Activated T-cell treated with anti-CD3 and anti-CD28 coated beads, Interleukin-2, amount 50 U/mL, for 24 hours (primary cell): ENCODE data around the gene BTBD19.
A peak's percentile ranks its signal among the peaks of the same experiment; 100 is the strongest.

Experiments
- DNase-seq: peaks from one replicate; pipeline ENCODE4 v3.0.0-alpha.2; 2020
- H3K27ac Mint-ChIP-seq: 2 replicates; pipeline ENCODE4 v1.8.0; 2020; ENCODE audit warnings: mild to moderate bottlenecking, mixed read lengths
- H3K27me3 Mint-ChIP-seq: 2 replicates; pipeline ENCODE4 v1.8.0; 2020; ENCODE audit warnings: mixed read lengths
- H3K36me3 Mint-ChIP-seq: 2 replicates; pipeline ENCODE4 v1.8.0; 2020; ENCODE audit warnings: low read depth, mixed read lengths
- H3K4me1 Mint-ChIP-seq: 2 replicates; pipeline ENCODE4 v1.8.0; 2020; ENCODE audit warnings: low read depth, mixed read lengths
- H3K4me3 Mint-ChIP-seq: 2 replicates; pipeline ENCODE4 v1.8.0; 2020; ENCODE audit warnings: mild to moderate bottlenecking, moderate library complexity, mixed read lengths
- H3K9me3 Mint-ChIP-seq: 2 replicates; pipeline ENCODE4 v1.8.0; 2020; ENCODE audit warnings: mixed read lengths

Gene BTBD19

GRCh38 chr1:44842486-44842861, 34.2 kb downstream of the BTBD19 start:
- H3K9me3 Mint-ChIP-seq, result no peaks in the 10 kb centered on the region
- peak overlapping the region; percentile 42 for H3K4me3 Mint-ChIP-seq
- peaks cover 11% of the 10 kb centered on the region for H3K36me3 Mint-ChIP-seq
- peak overlapping the region; percentile 29 for H3K27ac Mint-ChIP-seq
- peaks cover 26% of the 10 kb centered on the region for H3K27me3 Mint-ChIP-seq
- peaks cover 9% of the 10 kb centered on the region for H3K4me1 Mint-ChIP-seq
- no peak for DNase-seq

DNA sequence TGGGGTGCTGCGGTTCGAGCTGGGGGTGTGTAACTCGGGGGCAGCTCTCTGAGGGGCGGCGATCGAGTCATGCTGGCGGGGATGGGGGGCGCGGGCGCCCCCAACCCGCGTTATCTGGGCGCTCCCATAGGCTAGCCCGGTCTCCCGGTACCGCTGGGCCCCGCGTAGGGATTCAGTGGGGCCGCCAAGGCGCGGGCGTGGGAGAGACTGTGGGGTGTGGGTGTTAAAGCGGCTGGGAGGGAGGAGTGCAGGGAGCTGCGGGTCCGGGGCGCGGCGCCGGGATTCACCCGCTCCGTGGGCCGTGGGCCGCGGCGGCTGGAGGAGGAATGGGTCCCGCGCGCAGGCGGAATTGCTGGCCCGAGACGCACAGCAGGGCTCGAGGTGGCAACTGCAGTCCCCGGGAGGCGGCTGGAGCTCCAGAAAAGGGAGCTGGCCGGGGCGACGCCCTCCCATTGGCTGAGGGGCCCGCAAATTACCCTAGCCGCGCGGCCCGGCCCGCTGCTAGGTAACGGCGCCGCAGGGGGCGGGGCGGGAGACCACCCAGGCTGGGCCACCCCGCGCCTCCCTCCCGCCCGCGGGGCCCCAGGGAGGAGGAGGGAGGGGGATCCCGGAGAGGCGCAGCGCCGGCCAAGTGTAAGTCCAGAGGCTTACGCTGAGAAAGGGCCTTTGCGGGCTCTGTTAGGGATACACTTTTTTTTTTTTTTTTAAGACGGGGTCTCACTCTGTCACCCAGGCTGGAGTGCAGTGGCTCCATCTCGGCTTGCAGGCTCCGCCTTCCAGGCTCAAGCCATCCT, 34.7 kb downstream of the BTBD19 start, which contains the start of gene PTCH2:
Gene PTCH2 (minus strand): TSS at position 392 of the 794 bp plus-strand sequence. CDS start 321 bp downstream, at position 71.
- peak; percentile 53 for DNase-seq
- peak within 1 kb of the TSS; percentile 42 for H3K4me3 Mint-ChIP-seq
- H3K27ac Mint-ChIP-seq, result peak within 1 kb of the TSS; percentile 29
- no peaks in the 10 kb centered on the region for H3K9me3 Mint-ChIP-seq
- H3K4me1 Mint-ChIP-seq, result peaks cover 9% of the 10 kb centered on the region
- peaks cover 26% of the 10 kb centered on the region for H3K27me3 Mint-ChIP-seq
- peaks cover 14% of the 10 kb centered on the region for H3K36me3 Mint-ChIP-seq

- Mint-ChIP-seq H3K36me3 (peaks cover 47% of the 10 kb centered on the region), H3K27ac (no peak overlapping the region), H3K27me3 (peaks cover 10% of the 10 kb centered on the region), H3K9me3 (no peaks in the 10 kb centered on the region), H3K4me3 (no peak overlapping the region), H3K4me1 (peaks cover 25% of the 10 kb centered on the region)
- no peak for DNase-seq
These were observed 38.7 kb downstream of the BTBD19 start for GRCh38 chr1:44846985-44847384.

DNA sequence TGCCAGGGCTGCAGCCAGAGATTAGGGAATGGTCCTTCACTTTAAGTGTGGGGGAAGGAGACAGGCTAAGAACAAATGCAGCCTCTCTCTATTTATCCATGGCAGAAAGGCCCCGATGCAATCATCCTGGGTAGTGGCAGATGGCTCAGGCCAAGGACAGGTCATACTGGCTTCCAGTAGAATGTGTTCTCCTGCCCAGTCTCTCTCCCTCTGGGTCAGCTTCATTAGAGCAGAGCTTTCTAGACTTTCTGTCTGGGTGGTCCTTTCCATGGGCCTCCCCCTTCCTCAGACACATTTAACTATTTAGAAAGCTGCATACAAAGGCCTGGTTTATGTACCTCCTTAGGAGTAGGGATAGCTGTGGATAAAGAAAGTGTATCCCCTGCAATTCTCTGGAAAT, 39.5 kb downstream of the BTBD19 start:
- peaks cover 54% of the 10 kb centered on the region for H3K36me3 Mint-ChIP-seq
- H3K27me3 Mint-ChIP-seq, result peaks cover 5% of the 10 kb centered on the region
- no peak overlapping the region for H3K4me3 Mint-ChIP-seq
- no peaks in the 10 kb centered on the region for H3K9me3 Mint-ChIP-seq
- no peak overlapping the region for H3K27ac Mint-ChIP-seq
- no peak for DNase-seq
- peaks cover 20% of the 10 kb centered on the region for H3K4me1 Mint-ChIP-seq

DNA sequence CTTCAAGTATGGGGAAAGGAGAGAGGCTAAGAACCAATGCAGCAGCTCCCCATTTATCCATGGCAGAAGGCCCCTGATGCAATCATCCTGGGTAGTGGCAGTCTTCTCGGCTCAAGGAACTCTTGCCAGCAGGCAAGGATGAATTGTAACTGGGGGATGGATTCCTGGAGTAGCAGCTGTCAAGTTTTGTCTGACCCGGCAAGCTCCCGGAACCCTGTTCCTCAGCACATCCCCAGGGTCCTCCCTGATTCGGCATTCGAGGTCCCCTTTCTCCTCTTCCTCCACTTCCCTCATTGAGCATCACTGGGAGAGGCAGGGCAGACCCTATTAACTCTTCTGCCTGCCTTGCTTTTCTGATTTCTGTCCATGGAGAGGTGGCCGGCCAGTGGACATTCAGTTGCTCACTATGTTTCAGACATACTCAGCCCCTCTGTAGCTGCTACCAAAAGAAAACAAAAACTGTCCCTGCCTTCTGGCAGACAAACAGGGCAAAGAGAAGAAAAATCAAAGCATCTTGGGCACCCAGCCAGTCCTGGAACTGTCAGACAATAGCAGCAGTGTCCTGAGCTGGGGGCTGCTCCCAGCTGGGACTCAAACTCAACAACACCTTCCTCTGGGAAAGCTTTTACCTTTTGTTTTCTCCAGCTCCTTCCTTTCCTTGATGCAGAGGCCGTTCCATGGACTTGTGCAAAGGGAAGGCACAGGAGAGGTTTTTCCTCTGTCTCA, 40.3 kb downstream of the BTBD19 start:
- peaks cover 5% of the 10 kb centered on the region for H3K27me3 Mint-ChIP-seq
- H3K36me3 Mint-ChIP-seq, result peaks cover 60% of the 10 kb centered on the region
- H3K9me3 Mint-ChIP-seq, result no peaks in the 10 kb centered on the region
- DNase-seq, result no peak
- H3K27ac Mint-ChIP-seq, result no peak overlapping the region
- H3K4me3 Mint-ChIP-seq, result no peak overlapping the region
- peaks cover 20% of the 10 kb centered on the region for H3K4me1 Mint-ChIP-seq

- Mint-ChIP-seq H3K27me3 (no peaks in the 10 kb centered on the region), H3K4me3 (no peak overlapping the region), H3K36me3 (peaks cover 68% of the 10 kb centered on the region), H3K27ac (peak overlapping the region; percentile 56), H3K4me1 (peaks cover 18% of the 10 kb centered on the region), H3K9me3 (no peaks in the 10 kb centered on the region)
- DNase-seq, result no peak
These were observed 41.3 kb downstream of the BTBD19 start for GRCh38 chr1:44849575-44850132.

- Mint-ChIP-seq H3K4me1 (peaks cover 18% of the 10 kb centered on the region), H3K9me3 (no peaks in the 10 kb centered on the region), H3K27me3 (no peaks in the 10 kb centered on the region), H3K27ac (no peak overlapping the region), H3K36me3 (peaks cover 81% of the 10 kb centered on the region), H3K4me3 (no peak overlapping the region)
- DNase-seq, result no peak
These were observed 43.0 kb downstream of the BTBD19 start for GRCh38 chr1:44851308-44851707.

DNA sequence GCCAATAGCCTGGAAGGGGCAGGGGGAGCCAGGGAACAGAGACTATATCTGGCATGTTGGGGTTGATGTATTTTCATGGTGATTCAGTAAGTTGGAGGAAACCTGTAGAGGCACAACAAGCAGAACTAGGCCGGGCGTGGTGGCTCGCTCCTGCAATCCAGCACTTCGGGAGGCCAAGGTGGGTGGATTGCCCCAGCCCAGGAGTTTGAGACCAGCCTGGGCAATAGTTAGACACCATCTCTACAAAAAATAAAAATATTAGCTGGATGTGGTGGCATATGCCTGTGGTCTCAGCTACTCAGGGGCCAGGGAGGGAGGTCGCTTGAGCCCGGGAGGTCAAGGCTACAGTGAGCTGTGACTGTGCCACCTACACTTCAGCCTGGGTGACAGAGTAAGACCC, 44.9 kb downstream of the BTBD19 start:
- Mint-ChIP-seq H3K4me1 (peaks cover 18% of the 10 kb centered on the region), H3K27me3 (no peaks in the 10 kb centered on the region), H3K27ac (no peak overlapping the region), H3K9me3 (no peaks in the 10 kb centered on the region), H3K36me3 (peaks cover 88% of the 10 kb centered on the region), H3K4me3 (no peak overlapping the region)
- no peak for DNase-seq

GRCh38 chr1:44854970-44855369, 46.6 kb downstream of the BTBD19 start:
- no peak for DNase-seq
- Mint-ChIP-seq H3K27ac (no peak overlapping the region), H3K4me3 (no peak overlapping the region), H3K4me1 (peaks cover 8% of the 10 kb centered on the region), H3K36me3 (peaks cover 82% of the 10 kb centered on the region), H3K9me3 (no peaks in the 10 kb centered on the region), H3K27me3 (no peaks in the 10 kb centered on the region)

DNA sequence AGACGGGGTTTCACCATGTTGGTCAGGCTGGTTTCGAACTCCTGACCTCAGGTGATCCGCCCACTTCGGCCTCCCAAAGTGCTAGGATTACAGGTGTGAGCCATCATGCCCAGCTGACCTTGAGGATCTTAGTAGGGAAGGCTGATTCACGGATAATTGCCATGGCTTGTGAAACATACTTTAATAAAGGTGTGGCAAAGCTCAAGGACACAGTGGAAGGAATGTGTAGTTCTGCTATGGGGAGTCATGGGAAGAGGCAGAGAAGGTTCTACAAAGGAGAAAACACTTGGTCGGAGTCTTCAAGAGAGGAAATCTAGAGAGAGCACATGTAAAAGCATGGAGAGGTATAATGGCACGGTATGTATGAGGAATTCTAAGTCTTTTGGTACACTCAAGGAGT, 47.4 kb downstream of the BTBD19 start:
- no peak for DNase-seq
- Mint-ChIP-seq H3K4me3 (no peak overlapping the region), H3K36me3 (peaks cover 78% of the 10 kb centered on the region), H3K27me3 (no peaks in the 10 kb centered on the region), H3K4me1 (peaks cover 1% of the 10 kb centered on the region), H3K27ac (no peak overlapping the region), H3K9me3 (no peaks in the 10 kb centered on the region)

GRCh38 chr1:44857446-44857845, 49.1 kb downstream of the BTBD19 start:
- H3K4me1 Mint-ChIP-seq, result no peaks in the 10 kb centered on the region
- H3K36me3 Mint-ChIP-seq, result peaks cover 72% of the 10 kb centered on the region
- H3K4me3 Mint-ChIP-seq, result no peak overlapping the region
- H3K9me3 Mint-ChIP-seq, result no peaks in the 10 kb centered on the region
- no peak overlapping the region for H3K27ac Mint-ChIP-seq
- H3K27me3 Mint-ChIP-seq, result no peaks in the 10 kb centered on the region
- DNase-seq, result no peak

- no peak overlapping the region for H3K27ac Mint-ChIP-seq
- no peaks in the 10 kb centered on the region for H3K27me3 Mint-ChIP-seq
- peaks cover 3% of the 10 kb centered on the region for H3K4me1 Mint-ChIP-seq
- H3K4me3 Mint-ChIP-seq, result no peak overlapping the region
- no peaks in the 10 kb centered on the region for H3K9me3 Mint-ChIP-seq
- no peak for DNase-seq
- H3K36me3 Mint-ChIP-seq, result peaks cover 70% of the 10 kb centered on the region
These were observed 52.0 kb downstream of the BTBD19 start for GRCh38 chr1:44860331-44860730.

DNA sequence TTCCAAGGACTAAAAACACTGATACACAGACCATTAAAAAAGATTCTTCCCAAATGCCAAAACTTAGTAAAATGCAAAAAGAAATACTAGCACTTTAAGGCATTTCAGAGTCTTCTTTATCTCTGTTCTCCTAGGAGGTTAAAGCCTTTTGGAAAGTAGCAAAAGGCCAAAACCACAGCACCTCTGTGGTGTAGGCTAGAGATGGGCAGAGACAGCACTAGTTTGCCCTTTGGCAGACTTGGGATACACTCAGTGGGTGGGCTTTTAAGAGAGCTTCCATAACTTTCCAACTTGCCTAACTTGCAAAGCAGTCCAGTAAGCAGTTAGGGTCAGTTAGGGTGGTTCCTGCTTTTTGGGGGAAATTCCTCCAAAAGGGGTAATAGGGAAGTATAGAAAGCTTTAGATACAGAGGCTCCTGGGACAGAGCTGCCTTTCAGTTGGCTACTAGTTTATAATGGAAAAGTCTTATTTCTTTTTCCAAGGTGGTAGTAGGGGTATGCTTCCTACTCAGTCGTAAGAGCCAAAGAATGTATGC, 52.6 kb downstream of the BTBD19 start:
- Mint-ChIP-seq H3K27me3 (no peaks in the 10 kb centered on the region), H3K36me3 (peaks cover 67% of the 10 kb centered on the region), H3K4me3 (no peak overlapping the region), H3K27ac (no peak overlapping the region), H3K4me1 (peaks cover 3% of the 10 kb centered on the region), H3K9me3 (no peaks in the 10 kb centered on the region)
- DNase-seq, result no peak

DNA sequence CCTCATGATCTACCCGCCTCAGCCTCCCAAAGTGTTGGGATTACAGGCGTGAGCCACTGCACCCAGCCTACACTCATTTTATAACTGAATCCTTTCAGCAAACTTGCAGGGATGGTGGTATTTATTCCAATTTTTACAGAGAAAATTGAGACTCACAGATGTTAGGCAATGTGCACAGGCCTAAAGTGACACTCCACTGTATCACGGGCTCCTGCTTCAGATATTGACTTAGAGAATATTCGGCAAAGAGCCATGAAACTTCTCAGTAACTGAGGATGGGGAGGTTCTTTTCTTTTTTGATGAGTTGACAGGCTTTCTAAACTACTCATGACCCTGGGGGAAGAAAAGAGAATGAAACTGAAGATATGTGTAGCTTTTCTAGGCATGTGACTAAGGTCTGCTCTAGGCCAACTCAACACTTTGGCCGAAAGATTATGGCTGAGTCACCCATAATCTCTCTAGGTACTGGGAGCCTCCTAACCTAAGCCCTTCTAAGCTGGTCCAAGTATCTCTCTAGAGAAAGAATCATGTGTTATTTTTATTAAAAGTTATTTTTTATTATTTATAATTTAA, 54.6 kb downstream of the BTBD19 start:
- Mint-ChIP-seq H3K9me3 (no peaks in the 10 kb centered on the region), H3K27ac (no peak overlapping the region), H3K36me3 (peaks cover 66% of the 10 kb centered on the region), H3K27me3 (no peaks in the 10 kb centered on the region), H3K4me1 (peaks cover 3% of the 10 kb centered on the region), H3K4me3 (no peak overlapping the region)
- DNase-seq, result no peak
